TTC549 (cell line): ENCODE measurements around the gene PPP1R16B.

Source experiments
- FAIRE-seq: peaks from 2 replicates; lab custom pipeline; 2012; peaks lifted over from hg19 to GRCh38; lab: Jason Lieb, UNC

PPP1R16B gene

GRCh38 chr20:38827770-38828281, 22.3 kb downstream of the PPP1R16B start:
- no peak for FAIRE-seq

- FAIRE-seq: no peak
These were observed 23.2 kb downstream of the PPP1R16B start for GRCh38 chr20:38828514-38829295.

- no peak for FAIRE-seq
These were observed 23.9 kb downstream of the PPP1R16B start for GRCh38 chr20:38829296-38829875.

GRCh38 chr20:38830356-38830755, 24.9 kb downstream of the PPP1R16B start:
- FAIRE-seq: no peak

- no peak for FAIRE-seq
These were observed 25.7 kb downstream of the PPP1R16B start for GRCh38 chr20:38831049-38831691.

GRCh38 chr20:38831995-38832620, 26.6 kb downstream of the PPP1R16B start:
- no peak for FAIRE-seq

- FAIRE-seq: no peak
These were observed 27.8 kb downstream of the PPP1R16B start for GRCh38 chr20:38833154-38833856.

GRCh38 chr20:38833857-38834164, 28.3 kb downstream of the PPP1R16B start:
- no peak for FAIRE-seq

- no peak for FAIRE-seq
These were observed 29.4 kb downstream of the PPP1R16B start for GRCh38 chr20:38834868-38835267.

- FAIRE-seq: no peak
These were observed 30.3 kb downstream of the PPP1R16B start for GRCh38 chr20:38835792-38836191.

GRCh38 chr20:38836991-38837390, 31.5 kb downstream of the PPP1R16B start:
- no peak for FAIRE-seq

GRCh38 chr20:38838326-38838725, 32.8 kb downstream of the PPP1R16B start:
- FAIRE-seq: no peak

GRCh38 chr20:38839563-38839962, 34.1 kb downstream of the PPP1R16B start:
- no peak for FAIRE-seq

- no peak for FAIRE-seq
These were observed 34.8 kb downstream of the PPP1R16B start for GRCh38 chr20:38840053-38840893.

- FAIRE-seq: no peak
These were observed 35.5 kb downstream of the PPP1R16B start for GRCh38 chr20:38840894-38841470.

GRCh38 chr20:38841570-38841969, 36.1 kb downstream of the PPP1R16B start:
- no peak for FAIRE-seq

- no peak for FAIRE-seq
These were observed 36.5 kb downstream of the PPP1R16B start for GRCh38 chr20:38842026-38842425.

- FAIRE-seq: no peak
These were observed 37.1 kb downstream of the PPP1R16B start for GRCh38 chr20:38842558-38842981.

- no peak for FAIRE-seq
These were observed 37.8 kb downstream of the PPP1R16B start for GRCh38 chr20:38843346-38843745.

- no peak for FAIRE-seq
These were observed 39.5 kb downstream of the PPP1R16B start for GRCh38 chr20:38844963-38845362.

- FAIRE-seq: no peak
These were observed 42.3 kb downstream of the PPP1R16B start for GRCh38 chr20:38847840-38848239.
